Mononuclear cell (primary cell): Measurements from ENCODE around the gene MUS81. TPM values are rescaled to one million over a fixed set of nuclear protein-coding genes. Genes with fewer than 3 reads are reported as not detected.
"Not testable (repeated sequence)": the region's sequence is repeated elsewhere in the genome, so short reads cannot be mapped to it uniquely, and the experiment has no call there.

Experiments
- H3K27me3 ChIP-seq: 2 replicates; pipeline ENCODE4 v1.6.0; 2011; ENCODE audit warnings: low read length, control low read depth; ENCODE audit not compliant: insufficient read depth
- H3K4me1 ChIP-seq: 2 replicates; pipeline ENCODE4 v1.5.1; 2011; ENCODE audit warnings: mild to moderate bottlenecking, low read length, control low read depth; ENCODE audit not compliant: insufficient read depth
- H3K4me3 ChIP-seq: 2 replicates; pipeline ENCODE4 v1.5.1; 2011; ENCODE audit warnings: mild to moderate bottlenecking, low read length, moderate library complexity
- H3K9me3 ChIP-seq: 2 replicates; pipeline ENCODE4 v1.5.1; 2011; ENCODE audit warnings: low read depth, mild to moderate bottlenecking, control low read depth, low read length
- total RNA-seq: library from RNA; depleted of rRNA; stranded (reverse); fragments of >200 nt; gene quantifications from one replicate; pipeline ENCODE4 v1.2.3, GENCODE V29; 2012

MUS81 gene, protein sequence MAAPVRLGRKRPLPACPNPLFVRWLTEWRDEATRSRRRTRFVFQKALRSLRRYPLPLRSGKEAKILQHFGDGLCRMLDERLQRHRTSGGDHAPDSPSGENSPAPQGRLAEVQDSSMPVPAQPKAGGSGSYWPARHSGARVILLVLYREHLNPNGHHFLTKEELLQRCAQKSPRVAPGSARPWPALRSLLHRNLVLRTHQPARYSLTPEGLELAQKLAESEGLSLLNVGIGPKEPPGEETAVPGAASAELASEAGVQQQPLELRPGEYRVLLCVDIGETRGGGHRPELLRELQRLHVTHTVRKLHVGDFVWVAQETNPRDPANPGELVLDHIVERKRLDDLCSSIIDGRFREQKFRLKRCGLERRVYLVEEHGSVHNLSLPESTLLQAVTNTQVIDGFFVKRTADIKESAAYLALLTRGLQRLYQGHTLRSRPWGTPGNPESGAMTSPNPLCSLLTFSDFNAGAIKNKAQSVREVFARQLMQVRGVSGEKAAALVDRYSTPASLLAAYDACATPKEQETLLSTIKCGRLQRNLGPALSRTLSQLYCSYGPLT
- total RNA-seq: 17.3 TPM

GRCh38 chr11:65860278-65861164 is at the start of gene MUS81:
Gene MUS81, plus strand, starts transcription at chr11:65860433. Its CDS starts 321 bp downstream, at chr11:65860754.
- no peaks in the 10 kb centered on the region for H3K9me3 ChIP-seq
- peak within 1 kb of the TSS; percentile 94 for H3K4me3 ChIP-seq
- no peaks in the 10 kb centered on the region for H3K27me3 ChIP-seq
- H3K4me1 ChIP-seq: peaks cover 48% of the 10 kb centered on the region

DNA sequence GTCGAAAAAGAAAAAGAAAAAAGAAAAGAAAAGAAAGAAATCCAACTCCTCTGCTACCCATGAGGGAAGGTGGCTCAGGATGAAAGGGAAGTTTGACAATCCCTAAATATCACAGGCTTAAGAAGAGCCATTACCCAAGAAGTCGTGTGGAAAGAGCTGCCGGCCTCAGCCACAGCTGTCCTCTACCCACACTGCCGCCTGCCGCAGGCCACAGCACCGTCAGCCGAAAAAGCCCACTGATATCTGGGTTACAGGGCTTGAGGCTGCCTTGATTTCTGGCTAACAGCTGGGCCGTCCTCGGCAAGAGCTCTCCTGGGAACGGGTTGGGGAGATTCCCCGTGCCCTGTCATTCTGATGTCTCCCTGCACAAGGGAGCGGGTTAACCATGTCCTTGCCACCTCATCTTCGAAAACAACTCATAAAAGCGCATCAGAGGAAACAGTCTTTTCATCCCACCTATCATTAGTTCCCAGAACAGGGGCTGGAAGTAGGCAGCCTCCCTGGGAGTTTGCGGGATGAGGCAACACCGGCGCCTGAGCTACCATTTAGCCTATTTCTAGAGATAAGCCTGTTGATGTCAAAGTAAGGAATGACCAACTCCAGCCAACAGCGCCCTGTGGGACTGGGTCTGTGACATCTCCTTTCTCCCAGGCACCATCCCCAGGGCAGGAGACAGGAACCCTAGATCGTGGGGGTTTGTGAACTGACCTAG is 48.3 kb upstream of the MUS81 start:
- Histone ChIP-seq H3K9me3 (no peaks in the 10 kb centered on the region), H3K4me1 (peaks cover 18% of the 10 kb centered on the region), H3K4me3 (no peak overlapping the region), H3K27me3 (no peaks in the 10 kb centered on the region)

GRCh38 chr11:65814131-65814985 is 45.9 kb upstream of the MUS81 start:
- no peak overlapping the region for H3K4me3 ChIP-seq
- H3K9me3 ChIP-seq: no peaks in the 10 kb centered on the region
- no peaks in the 10 kb centered on the region for H3K27me3 ChIP-seq
- peaks cover 31% of the 10 kb centered on the region for H3K4me1 ChIP-seq

GRCh38 chr11:65814986-65815565 is 45.2 kb upstream of the MUS81 start:
- Histone ChIP-seq H3K27me3 (no peaks in the 10 kb centered on the region), H3K4me1 (peaks cover 31% of the 10 kb centered on the region), H3K4me3 (no peak overlapping the region), H3K9me3 (no peaks in the 10 kb centered on the region)

GRCh38 chr11:65816696-65817095 is 43.5 kb upstream of the MUS81 start:
- Histone ChIP-seq H3K27me3 (no peaks in the 10 kb centered on the region), H3K4me1 (peaks cover 31% of the 10 kb centered on the region), H3K4me3 (no peak overlapping the region), H3K9me3 (no peaks in the 10 kb centered on the region)

- Histone ChIP-seq H3K27me3 (no peaks in the 10 kb centered on the region), H3K9me3 (no peaks in the 10 kb centered on the region), H3K4me3 (peak overlapping the region; percentile 55), H3K4me1 (peaks cover 24% of the 10 kb centered on the region)
Measured at GRCh38 chr11:65817312-65817834, 42.9 kb upstream of the MUS81 start.

- no peaks in the 10 kb centered on the region for H3K9me3 ChIP-seq
- H3K27me3 ChIP-seq: no peaks in the 10 kb centered on the region
- peak overlapping the region; percentile 55 for H3K4me3 ChIP-seq
- H3K4me1 ChIP-seq: peaks cover 24% of the 10 kb centered on the region
Measured at GRCh38 chr11:65817835-65818680, 42.2 kb upstream of the MUS81 start.

DNA sequence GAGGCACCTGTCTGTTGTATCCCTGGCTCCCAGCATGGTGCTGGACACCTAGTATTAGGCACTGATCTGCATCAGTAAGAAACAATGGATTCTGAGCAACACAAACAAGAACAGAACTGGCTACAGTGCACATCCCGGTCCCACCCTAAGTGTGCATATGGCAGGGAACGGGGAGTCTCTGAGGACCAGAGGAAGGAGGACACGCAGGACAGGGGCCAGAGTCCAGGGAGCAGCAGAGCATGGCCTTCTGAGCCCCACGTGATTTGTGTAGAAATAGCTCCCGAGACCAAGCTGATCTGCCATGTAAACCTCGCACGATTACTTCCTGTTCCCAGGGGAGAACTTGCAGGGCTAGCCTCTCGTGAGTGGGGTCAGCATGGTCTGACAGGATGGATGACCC is 39.1 kb upstream of the MUS81 start:
- Histone ChIP-seq H3K27me3 (no peaks in the 10 kb centered on the region), H3K9me3 (no peaks in the 10 kb centered on the region), H3K4me3 (no peak overlapping the region), H3K4me1 (peaks cover 18% of the 10 kb centered on the region)

- Histone ChIP-seq H3K4me1 (peaks cover 3% of the 10 kb centered on the region), H3K4me3 (no peak overlapping the region), H3K9me3 (no peaks in the 10 kb centered on the region), H3K27me3 (no peaks in the 10 kb centered on the region)
Measured at GRCh38 chr11:65822776-65823528, 37.3 kb upstream of the MUS81 start.

GRCh38 chr11:65826984-65827735 is 33.1 kb upstream of the MUS81 start:
- no peaks in the 10 kb centered on the region for H3K4me1 ChIP-seq
- H3K27me3 ChIP-seq: no peaks in the 10 kb centered on the region
- no peak overlapping the region for H3K4me3 ChIP-seq
- H3K9me3 ChIP-seq: no peaks in the 10 kb centered on the region

DNA sequence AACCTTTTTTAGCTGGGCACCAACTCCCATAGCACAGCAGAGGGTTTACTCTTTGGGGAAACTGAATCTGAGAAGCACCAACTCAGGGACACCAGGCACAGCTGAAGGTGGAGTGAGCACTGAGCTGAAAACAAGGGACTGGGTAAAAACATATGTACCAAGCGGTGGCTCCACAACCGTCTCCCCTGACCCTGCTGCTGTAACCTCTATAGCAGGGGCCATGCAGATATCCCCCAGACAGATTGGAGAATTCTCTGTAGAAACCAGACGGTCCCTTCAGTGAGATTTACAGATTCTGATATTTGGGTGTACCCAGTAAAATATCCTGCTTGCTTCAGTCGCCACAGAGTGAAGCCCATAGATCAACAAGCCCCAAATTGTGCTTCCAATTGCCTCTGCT is 30.8 kb upstream of the MUS81 start:
- no peaks in the 10 kb centered on the region for H3K27me3 ChIP-seq
- H3K9me3 ChIP-seq: no peaks in the 10 kb centered on the region
- H3K4me1 ChIP-seq: peaks cover 18% of the 10 kb centered on the region
- no peak overlapping the region for H3K4me3 ChIP-seq

DNA sequence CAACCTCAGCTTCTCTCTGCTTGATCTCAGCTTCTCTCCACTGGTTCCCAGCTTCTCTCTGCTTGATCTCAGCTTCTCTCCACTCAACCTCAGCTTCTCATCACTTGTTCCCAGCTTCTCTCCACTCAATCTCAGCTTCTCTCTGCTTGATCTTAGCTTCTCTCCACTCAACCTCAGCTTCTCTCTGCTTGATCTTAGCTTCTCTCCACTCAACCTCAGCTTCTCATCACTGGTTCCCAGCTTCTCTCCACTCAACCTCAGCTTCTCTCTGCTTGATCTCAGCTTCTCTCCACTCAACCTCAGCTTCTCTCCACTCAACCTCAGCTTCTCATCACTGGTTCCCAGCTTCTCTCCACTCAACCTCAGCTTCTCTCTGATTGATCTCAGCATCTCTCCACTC is 28.0 kb upstream of the MUS81 start:
- H3K9me3 ChIP-seq, H3K4me3 ChIP-seq, H3K27me3 ChIP-seq: not testable (repeated sequence)
- peaks cover 19% of the 10 kb centered on the region for H3K4me1 ChIP-seq
